KMS-11 (cell line): ENCODE measurements around the gene PRMT7.

ENCODE experiments used
- H2AFZ ChIP-seq: fragments of 200-600 bp; sonication (generic); 2 replicates; pipeline ENCODE4 v1.6.1; 2016; ENCODE audit warnings: antibody characterized with exemption, mixed run types, low read depth
- H3K27ac ChIP-seq: fragments of 200-600 bp; sonication (generic); 2 replicates; pipeline ENCODE4 v1.6.1; 2016; ENCODE audit warnings: mild to moderate bottlenecking, mixed run types
- H3K27me3 ChIP-seq: fragments of 200-600 bp; sonication (generic); 2 replicates; pipeline ENCODE4 v1.6.1; 2017; ENCODE audit warnings: mild to moderate bottlenecking, low read depth, mixed run types, moderate library complexity; ENCODE audit not compliant: insufficient read depth
- H3K36me3 ChIP-seq: fragments of 200-600 bp; sonication (generic); 2 replicates; pipeline ENCODE4 v1.6.1; 2017; ENCODE audit warnings: mild to moderate bottlenecking, mixed run types; ENCODE audit not compliant: insufficient read depth
- H3K4me1 ChIP-seq: fragments of 200-600 bp; sonication (generic); 2 replicates; pipeline ENCODE4 v1.6.1; 2016; ENCODE audit warnings: mild to moderate bottlenecking, low read depth, mixed run types; ENCODE audit not compliant: poor library complexity, severe bottlenecking
- H3K4me2 ChIP-seq: fragments of 200-600 bp; sonication (generic); 2 replicates; pipeline ENCODE4 v1.7.0; 2016; ENCODE audit warnings: mild to moderate bottlenecking, mixed run types
- H3K4me3 ChIP-seq: fragments of 200-600 bp; sonication (generic); IDR thresholded peaks from 2 replicates; pipeline ENCODE4 v1.6.1; 2017; ENCODE audit warnings: low read depth, low read length, mixed read lengths; ENCODE audit not compliant: insufficient read depth
- H3K79me2 ChIP-seq: fragments of 200-600 bp; sonication (generic); 2 replicates; pipeline ENCODE4 v1.6.1; 2016; ENCODE audit warnings: low read depth, mixed run types; ENCODE audit not compliant: insufficient read depth
- H3K9ac ChIP-seq: fragments of 200-600 bp; sonication (generic); 2 replicates; pipeline ENCODE4 v1.6.1; 2016; ENCODE audit warnings: mild to moderate bottlenecking, mixed run types
- H4K20me1 ChIP-seq: fragments of 200-600 bp; sonication (generic); 2 replicates; pipeline ENCODE4 v1.6.1; 2016; ENCODE audit warnings: mild to moderate bottlenecking, mixed run types; ENCODE audit not compliant: insufficient read depth
- CTCF ChIP-seq: fragments of 200-600 bp; sonication (generic); conservative IDR thresholded peaks from 2 replicates; pipeline ENCODE4 v1.6.1; 2017; ENCODE audit warnings: low read depth, mild to moderate bottlenecking, antibody characterized with exemption, low read length, moderate library complexity, mixed read lengths

PRMT7 gene

GRCh38 chr16:68383858-68384257 lies 73.0 kb downstream of the PRMT7 start:
- Histone ChIP-seq H3K4me1 (peaks cover 86% of the 10 kb centered on the region), H3K4me2 (peak overlapping the region; percentile 95), H3K79me2 (no peaks in the 10 kb centered on the region), H3K36me3 (no peaks in the 10 kb centered on the region), H3K9ac (peak overlapping the region; percentile 39; the same call in 1 of the 2 replicates), H3K27ac (peak overlapping the region; percentile 70), H3K4me3 (no peak overlapping the region), H3K27me3 (no peaks in the 10 kb centered on the region), H2AFZ (peak overlapping the region; percentile 41; the same call in 1 of the 2 replicates), H4K20me1 (no peaks in the 10 kb centered on the region)
- no peak for TF ChIP-seq CTCF

GRCh38 chr16:68384288-68385161 lies 73.7 kb downstream of the PRMT7 start:
- no peak overlapping the region for H3K4me3 ChIP-seq
- H3K27ac ChIP-seq, result peak overlapping the region; percentile 70
- H4K20me1 ChIP-seq, result no peaks in the 10 kb centered on the region
- H3K79me2 ChIP-seq, result no peaks in the 10 kb centered on the region
- H2AFZ ChIP-seq, result peak overlapping the region; percentile 41
- peaks cover 81% of the 10 kb centered on the region for H3K4me1 ChIP-seq
- no peaks in the 10 kb centered on the region for H3K27me3 ChIP-seq
- peak overlapping the region; percentile 39; the same call in 1 of the 2 replicates for H3K9ac ChIP-seq
- peak; percentile 41; the same call in 1 of the 2 replicates for TF ChIP-seq CTCF
- H3K4me2 ChIP-seq, result peak overlapping the region; percentile 95
- H3K36me3 ChIP-seq, result no peaks in the 10 kb centered on the region

GRCh38 chr16:68385371-68385770 lies 74.6 kb downstream of the PRMT7 start:
- no peaks in the 10 kb centered on the region for H3K79me2 ChIP-seq
- H3K4me2 ChIP-seq, result peak overlapping the region; percentile 95
- peaks cover 78% of the 10 kb centered on the region for H3K4me1 ChIP-seq
- H3K27ac ChIP-seq, result peak overlapping the region; percentile 70
- no peak for TF ChIP-seq CTCF
- H3K27me3 ChIP-seq, result no peaks in the 10 kb centered on the region
- no peaks in the 10 kb centered on the region for H4K20me1 ChIP-seq
- no peak overlapping the region; the same call in 1 of the 2 replicates for H3K9ac ChIP-seq
- H3K36me3 ChIP-seq, result no peaks in the 10 kb centered on the region
- H3K4me3 ChIP-seq, result no peak overlapping the region
- H2AFZ ChIP-seq, result no peak overlapping the region

- H3K4me3 ChIP-seq, result no peak overlapping the region
- H3K36me3 ChIP-seq, result no peaks in the 10 kb centered on the region
- H3K4me2 ChIP-seq, result no peak overlapping the region
- no peaks in the 10 kb centered on the region for H3K27me3 ChIP-seq
- no peak overlapping the region for H3K9ac ChIP-seq
- no peaks in the 10 kb centered on the region for H3K79me2 ChIP-seq
- H3K27ac ChIP-seq, result no peak overlapping the region
- TF ChIP-seq CTCF, result no peak
- H2AFZ ChIP-seq, result no peak overlapping the region
- H3K4me1 ChIP-seq, result peaks cover 65% of the 10 kb centered on the region
- H4K20me1 ChIP-seq, result no peaks in the 10 kb centered on the region
Measured at GRCh38 chr16:68386628-68387027, 75.8 kb downstream of the PRMT7 start.
